DOHH2 (cell line): ENCODE data around the gene RASAL1.

Experiments used
- CTCF ChIP-seq: fragments of 200-600 bp; sonication (generic); IDR thresholded peaks from one replicate; pipeline ENCODE4 v1.5.1; 2014; ENCODE audit warnings: antibody characterized with exemption, mild to moderate bottlenecking, low read depth, low read length; ENCODE audit not compliant: poor library complexity, severe bottlenecking
- EZH2phosphoT487 ChIP-seq: fragments of 200-600 bp; sonication (generic); IDR thresholded peaks from 2 replicates; pipeline ENCODE4 v1.6.1; 2017; ENCODE audit warnings: borderline replicate concordance, mild to moderate bottlenecking, antibody characterized with exemption, low read length, moderate library complexity, mixed read lengths

GRCh38 chr12:113158439-113159203 is 23.1 kb upstream of the RASAL1 start:
- TF ChIP-seq CTCF: no peak
- TF ChIP-seq EZH2phosphoT487: no peak
